ENCODE results near the gene POLR1A. TPM values are rescaled to one million over a fixed set of nuclear protein-coding genes. Genes with fewer than 3 reads are reported as not detected.

The POLR1A gene
- total RNA-seq, 1 experiment from 2014 or later = 47.5 TPM

GRCh38 chr2:86053166-86053565 lies 52.5 kb downstream of the POLR1A start:
- CTCF ChIA-PET = interaction anchor here (1.9 to 2.3 kb wide), 2 partner anchors 35 to 226 kb away, joined by 5 to 7 read pairs; no protein-coding TSS in a partner anchor
- POLR2A ChIA-PET = no interaction called here
- H3K4me1 Mint-ChIP-seq = no peaks in the 10 kb centered on the region
- DNase-seq (ENCODE audit: low spot score) = no peak
- H3K36me3 Mint-ChIP-seq = peaks cover 49% of the 10 kb centered on the region
- no peaks in the 10 kb centered on the region for H3K9me3 Mint-ChIP-seq
- ATAC-seq = no peak
- no peaks in the 10 kb centered on the region for H3K27me3 Mint-ChIP-seq (ENCODE audit: low read depth)
- H3K4me3 Mint-ChIP-seq = no peak overlapping the region
- H3K27ac Mint-ChIP-seq = no peak overlapping the region
- TF ChIP-seq GABPB1 (CRISPR knock-in tag; IDR thresholded peaks at IDR 0.05) = no peak
- no peak for TF ChIP-seq JUN (CRISPR knock-in tag; IDR thresholded peaks at IDR 0.05)
- no peak for TF ChIP-seq ZBTB21 (CRISPR knock-in tag; IDR thresholded peaks at IDR 0.05; ENCODE audit: borderline replicate concordance)
- TF ChIP-seq FOXJ3 (CRISPR knock-in tag; IDR thresholded peaks at IDR 0.05; ENCODE audit: borderline replicate concordance) = no peak
- no peak for TF ChIP-seq ZNF425 (CRISPR knock-in tag; conservative IDR thresholded peaks at IDR 0.05)
- TF ChIP-seq TEAD1 (CRISPR knock-in tag; IDR thresholded peaks at IDR 0.05) = no peak
- no peak for TF ChIP-seq PRRX2 (CRISPR knock-in tag; IDR thresholded peaks at IDR 0.05)
- no peak for TF ChIP-seq ZNF232 (CRISPR knock-in tag; IDR thresholded peaks at IDR 0.05)
- no peak for TF ChIP-seq ATF3 (CRISPR knock-in tag; conservative IDR thresholded peaks at IDR 0.05)
- TF ChIP-seq TEAD4 (CRISPR knock-in tag; IDR thresholded peaks at IDR 0.05) = no peak
- TF ChIP-seq ZNF416 (CRISPR knock-in tag; IDR thresholded peaks at IDR 0.05) = no peak
- TF ChIP-seq ESRRA (CRISPR knock-in tag; IDR thresholded peaks at IDR 0.05; ENCODE audit: borderline replicate concordance) = no peak
- TF ChIP-seq MAX (CRISPR knock-in tag; IDR thresholded peaks at IDR 0.05) = no peak
- no peak for TF ChIP-seq ZNF263 (CRISPR knock-in tag; IDR thresholded peaks at IDR 0.05; ENCODE audit: low read depth)
- TF ChIP-seq FOXK1 (CRISPR knock-in tag; IDR thresholded peaks at IDR 0.05) = no peak
- TF ChIP-seq E2F5 (CRISPR knock-in tag; IDR thresholded peaks at IDR 0.05) = no peak
- TF ChIP-seq ZMAT4 (CRISPR knock-in tag; IDR thresholded peaks at IDR 0.05) = no peak
- TF ChIP-seq ZSCAN18 (CRISPR knock-in tag; IDR thresholded peaks at IDR 0.05) = no peak
- TF ChIP-seq HMGA2 (CRISPR knock-in tag; IDR thresholded peaks at IDR 0.05) = no peak

GRCh38 chr2:86052676-86053075 lies 53.0 kb downstream of the POLR1A start:
- CTCF ChIA-PET = interaction anchor here (1.9 to 2.3 kb wide), 2 partner anchors 36 to 225 kb away, joined by 5 to 7 read pairs; no protein-coding TSS in a partner anchor
- Mint-ChIP-seq H3K36me3 (peaks cover 49% of the 10 kb centered on the region), H3K27me3 (ENCODE audit: low read depth) (no peaks in the 10 kb centered on the region), H3K9me3 (no peaks in the 10 kb centered on the region), H3K4me3 (no peak overlapping the region), H3K27ac (no peak overlapping the region), H3K4me1 (no peaks in the 10 kb centered on the region)
- DNase-seq (ENCODE audit: low spot score) (no peak), ATAC-seq (no peak)
- POLR2A ChIA-PET = no interaction called here
- no peak for TF ChIP-seq NR3C1 (CRISPR knock-in tag; conservative IDR thresholded peaks at IDR 0.05; ENCODE audit: low read depth)
- TF ChIP-seq FOXJ3 (CRISPR knock-in tag; IDR thresholded peaks at IDR 0.05; ENCODE audit: borderline replicate concordance) = no peak
- TF ChIP-seq ZSCAN18 (CRISPR knock-in tag; IDR thresholded peaks at IDR 0.05) = no peak
- TF ChIP-seq STAT6 (CRISPR knock-in tag; conservative IDR thresholded peaks at IDR 0.05; ENCODE audit: low read depth) = no peak
- TF ChIP-seq ZNF396 (CRISPR knock-in tag; IDR thresholded peaks at IDR 0.05; ENCODE audit: borderline replicate concordance) = no peak
- TF ChIP-seq CREM (CRISPR knock-in tag; IDR thresholded peaks at IDR 0.05) = no peak
- TF ChIP-seq MYBL2 (CRISPR knock-in tag; IDR thresholded peaks at IDR 0.05) = no peak
- no peak for TF ChIP-seq TEAD4 (CRISPR knock-in tag; IDR thresholded peaks at IDR 0.05)
